ENCODE measurements around the gene CLDN24.
A peak's percentile ranks its signal among the peaks of the same experiment; 100 is the strongest.
"Not testable (repeated sequence)": the region's sequence is repeated elsewhere in the genome, so short reads cannot be mapped to it uniquely, and the experiment has no call there.

The CLDN24 gene

DNA sequence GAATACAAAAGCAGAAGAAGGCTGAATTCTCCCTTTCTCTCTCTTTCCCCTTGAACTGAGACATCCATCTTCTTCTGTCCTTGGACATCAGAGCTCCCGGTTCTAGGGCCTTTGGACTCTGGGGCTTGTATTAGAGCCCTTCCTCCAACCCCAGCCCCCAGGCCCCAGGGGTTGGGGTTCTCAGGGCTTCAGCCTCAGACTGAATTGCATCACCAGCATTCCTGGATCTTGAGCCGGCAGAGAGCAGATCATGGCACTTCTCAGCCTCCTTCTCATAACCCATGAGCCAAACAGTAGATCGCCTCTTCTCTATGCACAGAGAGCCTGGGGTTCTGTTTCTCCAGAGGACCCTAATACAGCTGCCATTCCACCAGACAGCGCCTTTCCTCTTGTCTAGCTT is 25.3 kb upstream of the CLDN24 start:
- no peak for FAIRE-seq
- no peak for DNase-seq (ENCODE audit: low spot score)

DNA sequence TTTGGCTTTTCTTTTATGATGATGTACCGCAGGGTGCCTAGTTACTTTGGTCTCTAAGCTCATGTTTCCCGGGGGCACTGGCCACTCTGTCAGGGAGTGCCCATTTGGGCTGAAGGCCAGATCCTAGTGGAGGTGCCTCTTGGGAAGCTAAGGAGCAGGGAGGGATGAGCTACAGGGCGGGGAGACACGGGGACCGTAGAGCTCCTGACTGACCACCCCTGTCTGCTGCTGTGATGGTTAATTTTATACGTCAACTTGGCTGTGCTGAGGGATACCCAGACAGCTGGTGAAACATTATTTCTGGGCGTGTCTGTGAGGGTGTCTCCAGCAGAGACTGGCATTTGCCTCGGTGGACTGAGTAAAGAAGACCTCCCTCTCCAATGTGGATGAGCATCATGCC is 24.9 kb upstream of the CLDN24 start:
- FAIRE-seq: no peak
- DNase-seq (ENCODE audit: low spot score): no peak

DNA sequence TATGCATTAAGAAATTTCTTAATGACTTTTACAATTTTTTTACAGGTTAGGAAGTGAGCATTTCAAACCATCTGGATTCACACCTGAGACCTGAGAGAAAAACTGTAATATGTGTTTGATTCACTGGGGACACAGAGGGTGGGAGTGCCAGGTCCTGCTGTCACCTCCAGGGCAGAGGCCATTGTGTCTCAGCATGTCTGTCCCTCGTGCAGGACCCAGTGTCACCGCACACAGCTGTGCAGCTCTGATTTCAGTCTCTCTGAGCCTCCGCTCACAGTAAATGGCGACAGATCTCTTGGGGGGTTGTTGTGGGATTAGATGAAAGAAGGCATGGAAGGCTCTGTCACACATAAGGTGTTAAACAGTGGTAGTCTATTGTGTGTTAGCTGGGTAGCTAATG is 23.0 kb upstream of the CLDN24 start:
- DNase-seq (ENCODE audit: low spot score) (no peak), FAIRE-seq (no peak)

DNA sequence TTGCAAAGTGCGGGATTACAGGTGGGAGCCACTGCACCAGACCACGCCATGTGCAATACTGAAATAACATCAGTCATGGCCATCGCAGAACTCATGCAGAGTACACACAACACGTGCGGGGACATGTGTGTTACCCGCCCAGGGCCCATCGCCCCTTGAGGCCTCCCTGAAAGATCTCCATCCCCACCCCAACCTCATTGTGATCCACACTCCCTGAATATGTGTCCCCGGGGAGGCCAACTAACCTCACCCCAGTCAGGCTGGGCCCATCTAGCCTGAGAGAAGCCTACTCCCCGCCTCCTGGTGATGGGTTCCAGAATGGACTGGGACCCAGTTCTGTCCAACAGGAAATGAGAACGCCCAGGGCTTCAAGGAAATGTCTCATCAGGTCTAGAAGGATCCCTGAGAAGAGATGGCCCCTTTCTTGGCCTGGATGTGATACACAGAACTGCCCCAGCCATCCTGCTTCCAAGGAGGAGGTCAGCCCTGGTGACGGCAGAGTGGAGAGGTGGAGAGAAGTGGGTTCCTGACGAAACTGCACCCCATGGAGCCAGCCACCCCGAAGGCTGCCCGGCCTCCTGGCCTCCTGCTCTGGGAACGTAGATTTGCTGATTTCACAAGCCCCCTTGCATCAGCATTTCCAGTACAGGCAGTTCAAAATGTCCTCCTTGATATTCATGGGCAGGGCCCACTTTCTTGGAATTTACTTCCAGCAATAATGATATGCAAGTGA is 22.5 kb upstream of the CLDN24 start:
- FAIRE-seq (no peak), DNase-seq (ENCODE audit: low spot score) (no peak)

DNA sequence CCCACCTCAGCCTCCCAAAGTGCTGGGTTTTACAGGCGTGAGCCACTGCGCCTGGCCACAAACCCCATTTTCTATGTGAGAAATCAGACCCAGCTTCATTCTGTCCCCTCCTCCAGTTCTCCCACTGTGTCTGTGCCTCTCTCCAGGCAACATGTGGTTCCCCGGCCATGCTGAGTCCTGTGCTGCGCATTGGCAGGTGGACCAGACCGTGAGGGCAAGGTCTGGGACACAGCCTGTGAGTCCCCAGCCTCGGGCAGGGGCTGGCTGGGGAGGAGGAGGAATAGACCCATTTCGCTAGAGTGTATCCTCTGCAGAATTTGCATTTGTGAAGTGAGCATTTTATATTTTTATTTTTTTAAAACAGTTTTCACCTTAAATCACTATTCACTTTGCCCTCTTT is 21.5 kb upstream of the CLDN24 start:
- no peak for FAIRE-seq
- DNase-seq (ENCODE audit: low spot score): no peak

DNA sequence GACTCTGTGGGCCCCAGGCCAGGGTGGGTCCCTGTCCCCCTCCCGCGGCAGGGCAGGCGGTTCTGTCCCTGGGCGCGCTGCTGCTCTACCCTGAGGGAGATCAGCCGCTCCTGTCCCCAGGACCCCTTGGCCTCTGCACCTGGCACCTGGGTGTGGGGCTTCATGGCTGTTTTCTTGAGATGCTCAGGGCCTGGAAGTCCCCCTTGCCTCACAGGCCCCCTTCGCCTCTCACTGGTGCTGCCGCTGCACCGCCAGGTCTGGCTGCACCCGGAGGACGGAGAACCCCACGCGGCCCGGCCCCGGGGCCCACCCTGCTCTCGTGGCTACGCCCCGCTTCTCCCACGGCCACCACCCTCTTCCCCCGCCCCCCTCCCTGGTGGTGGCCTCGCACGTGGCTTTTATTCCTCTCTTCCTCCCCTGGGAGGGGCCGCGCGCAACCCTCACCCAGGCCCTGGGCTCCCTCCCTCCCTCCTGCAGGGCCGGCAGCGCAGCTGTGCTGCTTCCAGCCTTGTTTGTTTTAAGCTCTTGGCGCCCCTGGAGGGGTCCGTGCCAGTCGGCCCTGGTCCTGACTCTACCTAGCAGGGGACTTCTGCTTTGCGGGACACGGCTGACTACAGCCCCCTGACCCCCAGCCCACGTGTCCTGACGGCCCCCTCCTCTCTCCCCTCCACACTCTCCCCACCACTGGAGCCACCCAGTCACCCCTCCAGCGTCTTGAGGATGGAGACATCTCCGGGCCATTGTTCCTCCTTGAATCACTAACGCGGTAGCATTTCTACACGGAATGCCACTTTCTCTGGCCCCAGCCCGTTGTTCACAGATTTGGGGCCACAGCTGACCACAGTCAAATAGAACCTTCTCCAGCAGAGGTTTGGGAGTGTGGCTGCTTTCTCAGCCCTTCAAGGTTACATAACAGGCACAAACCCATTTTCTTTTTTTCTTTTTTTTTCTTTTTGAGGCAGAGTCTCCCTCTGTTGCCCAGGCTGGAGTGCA is 20.6 kb upstream of the CLDN24 start:
- no peak for DNase-seq (ENCODE audit: low spot score)
- no peak for FAIRE-seq

DNA sequence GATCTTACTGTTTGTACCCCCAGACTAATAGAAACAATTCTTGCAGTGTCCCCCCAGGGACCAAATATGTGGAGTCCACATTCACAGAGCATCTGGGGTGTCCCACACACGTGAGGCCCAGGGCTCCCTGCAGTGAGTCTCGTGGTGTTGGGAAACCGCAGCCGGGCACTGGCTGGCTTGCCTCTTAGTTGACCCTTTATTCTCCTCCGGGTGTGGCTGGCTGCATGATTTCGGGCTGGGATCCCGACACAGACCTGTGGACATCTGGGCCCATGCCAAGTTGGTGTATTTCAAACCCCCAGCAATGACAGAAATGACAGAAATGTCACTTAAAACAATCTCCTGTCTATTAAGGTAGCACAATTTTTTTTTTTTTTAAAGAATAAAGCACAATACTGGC is 15.6 kb upstream of the CLDN24 start:
- FAIRE-seq (no peak), DNase-seq (ENCODE audit: low spot score) (no peak)

DNA sequence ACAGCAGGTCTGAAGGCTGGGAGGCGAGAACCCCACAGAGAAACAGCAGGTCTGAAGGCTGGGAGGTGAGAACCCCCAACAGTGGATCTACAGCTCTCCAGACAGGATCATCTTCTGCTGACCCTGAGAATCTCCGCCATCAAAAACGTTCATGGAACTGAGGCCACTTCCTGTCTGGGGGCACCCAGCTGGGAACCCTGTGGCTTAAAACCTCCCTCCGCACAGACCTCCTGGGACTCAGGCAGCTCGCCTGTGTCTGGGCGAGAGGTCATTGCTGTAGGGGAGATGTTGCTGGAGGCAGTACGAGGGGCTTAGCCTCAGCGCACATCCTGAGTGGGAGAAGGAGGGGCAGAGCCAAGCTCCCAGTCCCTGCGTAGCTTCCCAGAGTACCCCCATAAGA is 15.1 kb upstream of the CLDN24 start:
- DNase-seq (ENCODE audit: low spot score) (no peak), FAIRE-seq (no peak)

DNA sequence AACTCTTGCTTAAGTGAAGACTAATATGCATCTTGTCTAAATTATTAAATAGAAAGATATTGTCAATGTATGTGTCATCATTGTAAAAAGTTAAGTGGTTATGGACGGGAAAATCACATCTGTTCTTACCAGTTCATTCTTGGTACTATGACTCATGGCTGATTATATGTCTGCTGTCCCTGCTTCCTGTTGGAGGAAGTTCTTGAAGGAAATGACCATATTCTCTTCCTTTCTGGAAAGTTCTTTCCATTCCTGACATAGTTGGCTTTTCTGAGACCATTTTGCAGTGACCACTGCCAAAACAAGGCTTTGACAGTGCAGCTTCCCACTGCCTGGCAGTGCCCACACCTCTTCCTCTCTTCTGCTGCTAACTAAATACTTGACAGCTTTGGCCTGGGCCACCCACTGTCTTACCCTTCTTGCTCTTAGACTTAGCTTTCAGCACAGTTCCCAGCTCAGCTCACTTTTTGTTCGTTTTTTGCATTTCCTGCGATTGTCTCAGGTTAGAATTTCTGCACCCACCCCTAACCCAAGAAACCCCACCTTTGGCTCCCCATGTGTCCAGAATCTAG is 13.2 kb upstream of the CLDN24 start:
- no peak for FAIRE-seq
- peak; percentile 43 for DNase-seq (ENCODE audit: low spot score)

DNA sequence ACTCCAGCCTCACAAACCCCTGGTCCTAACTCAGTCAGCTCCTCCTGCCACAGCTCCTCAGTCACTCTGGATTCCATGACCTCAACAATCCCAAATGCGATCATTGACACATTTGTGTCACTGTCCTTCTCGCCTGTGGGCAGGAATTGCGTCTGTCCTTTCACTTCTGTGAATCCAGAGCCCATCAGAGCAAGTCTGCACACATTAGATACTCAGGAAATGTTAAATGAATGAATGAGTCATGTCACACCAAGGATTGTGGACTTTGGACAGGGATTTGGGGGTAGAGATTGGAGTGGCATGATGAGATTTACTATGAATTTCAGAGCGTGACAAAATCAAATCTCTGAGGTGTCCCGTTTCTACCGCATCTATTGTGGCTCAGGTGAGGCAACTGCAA is 11.8 kb upstream of the CLDN24 start:
- no peak for DNase-seq (ENCODE audit: low spot score)
- no peak for FAIRE-seq

DNA sequence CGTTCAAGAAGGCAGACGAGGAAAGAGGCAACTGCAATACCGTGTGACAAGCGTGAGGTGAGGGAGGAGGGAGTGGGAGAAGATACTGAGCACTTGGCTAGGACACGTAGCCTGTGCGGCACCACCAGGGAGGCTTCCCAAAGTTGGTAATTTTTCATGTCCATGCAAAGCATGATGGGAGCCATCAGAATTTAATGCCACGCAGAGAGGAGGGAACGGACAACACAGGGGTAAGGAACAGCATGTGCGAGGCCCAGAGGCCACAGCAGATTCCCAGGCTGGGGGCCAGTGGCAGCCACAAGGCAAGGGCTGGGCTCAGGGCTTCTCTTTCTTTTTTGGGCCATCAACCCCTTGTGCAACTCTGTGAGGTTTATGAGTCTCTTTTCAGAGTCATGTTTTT is 11.0 kb upstream of the CLDN24 start:
- no peak for FAIRE-seq

DNA sequence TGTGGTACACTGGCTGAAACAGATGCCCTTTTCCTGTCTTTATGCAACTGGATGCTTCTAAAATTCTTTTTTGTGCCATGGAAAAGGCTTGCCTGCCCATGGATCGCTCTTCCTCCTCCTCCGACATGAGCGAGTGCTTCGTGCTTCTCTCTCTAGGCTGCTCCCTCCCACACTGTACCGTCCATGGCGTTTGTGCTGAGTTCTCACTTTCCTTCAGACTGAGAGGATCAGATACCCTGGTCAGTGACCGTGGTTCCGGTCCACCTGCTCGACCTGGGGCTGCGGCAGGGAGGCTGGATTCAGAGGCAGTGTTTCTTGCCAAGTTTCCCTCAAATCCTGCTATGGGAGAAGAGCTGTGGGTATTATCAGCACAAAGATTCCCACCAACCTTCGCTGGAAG is 10.2 kb upstream of the CLDN24 start:
- no peak for DNase-seq (ENCODE audit: low spot score)
- FAIRE-seq: no peak

More for the DNA sequence above, 11.0 kb upstream of the CLDN24 start:
- DNase-seq (ENCODE audit: low spot score): no peak

DNA sequence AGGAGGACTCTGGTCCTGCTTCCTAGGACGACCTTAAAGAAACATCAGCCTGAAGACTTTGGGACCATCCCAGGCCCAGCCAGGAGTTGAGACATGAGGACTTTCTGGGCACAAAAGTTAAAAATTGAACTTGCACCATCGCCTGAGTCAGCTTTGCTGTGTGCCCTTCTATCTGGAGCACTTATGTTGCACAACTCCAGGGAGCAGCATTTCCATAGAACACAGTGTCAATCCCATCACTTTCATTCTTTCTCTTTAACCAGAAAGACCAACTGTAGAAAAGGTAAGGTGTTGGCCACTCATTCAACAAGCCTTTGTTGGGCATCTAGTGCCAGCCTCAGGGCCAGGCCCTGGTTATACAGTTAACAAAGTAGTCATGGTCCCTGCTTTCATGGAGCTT is 8.6 kb upstream of the CLDN24 start:
- FAIRE-seq: no peak
- no peak for DNase-seq (ENCODE audit: low spot score)

DNA sequence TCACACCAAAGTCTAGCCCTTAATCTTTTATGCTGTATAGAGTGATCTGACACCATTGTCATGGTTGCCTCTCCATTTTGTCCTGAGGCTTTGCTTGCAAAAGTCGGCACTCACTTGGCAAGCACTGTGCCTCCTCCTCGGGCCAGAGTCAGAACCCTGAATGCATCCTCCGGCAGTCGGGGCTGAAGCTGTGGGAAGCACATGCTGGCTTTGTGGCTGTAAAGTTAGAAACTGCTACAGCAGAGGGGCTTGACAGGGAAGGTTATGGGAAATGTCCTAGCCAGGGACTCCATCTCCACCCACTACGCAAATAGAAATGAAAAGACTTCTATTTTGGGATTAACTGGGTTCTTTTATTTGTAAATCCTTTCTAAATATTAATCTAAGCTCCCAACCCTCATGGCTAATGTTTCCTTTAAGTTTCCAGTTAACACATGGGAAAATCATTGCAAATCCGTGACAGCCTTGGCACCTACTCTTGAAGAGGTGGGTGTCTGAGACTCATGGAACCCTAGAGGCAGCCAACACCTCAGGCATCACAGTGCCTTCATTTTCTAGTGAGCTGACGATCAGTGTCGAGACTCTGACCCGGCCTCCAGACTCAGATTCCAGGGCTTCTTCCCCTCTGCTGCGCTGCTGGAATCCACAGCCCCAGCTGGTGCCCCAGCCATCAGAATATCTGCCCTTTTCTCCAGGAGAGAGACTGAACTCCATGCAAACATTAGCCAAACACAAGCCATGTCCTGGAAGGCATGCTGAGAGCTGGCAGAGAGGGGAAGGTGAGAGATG is 7.9 kb upstream of the CLDN24 start:
- FAIRE-seq (no peak), DNase-seq (ENCODE audit: low spot score) (no peak)

DNA sequence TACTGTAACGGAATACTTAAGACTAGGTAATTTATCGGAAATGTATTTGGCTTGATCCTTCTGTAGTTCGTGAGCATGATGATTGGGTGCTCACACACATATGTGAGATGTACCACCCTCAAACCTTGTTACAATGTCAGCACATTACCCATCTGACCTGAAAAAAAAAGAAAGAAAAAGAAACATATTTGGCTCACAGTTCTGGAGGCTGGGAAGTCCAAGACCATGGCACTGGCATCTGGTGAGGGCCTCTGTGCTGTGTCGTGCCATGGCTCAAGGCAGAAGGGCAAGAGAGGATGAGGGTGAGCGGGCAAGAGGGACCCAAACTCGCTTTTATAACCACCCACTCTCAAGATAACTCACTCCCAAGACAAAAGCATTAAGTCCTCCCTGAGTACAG is 7.0 kb upstream of the CLDN24 start:
- DNase-seq (ENCODE audit: low spot score) (no peak), FAIRE-seq (peak; percentile 66)

DNA sequence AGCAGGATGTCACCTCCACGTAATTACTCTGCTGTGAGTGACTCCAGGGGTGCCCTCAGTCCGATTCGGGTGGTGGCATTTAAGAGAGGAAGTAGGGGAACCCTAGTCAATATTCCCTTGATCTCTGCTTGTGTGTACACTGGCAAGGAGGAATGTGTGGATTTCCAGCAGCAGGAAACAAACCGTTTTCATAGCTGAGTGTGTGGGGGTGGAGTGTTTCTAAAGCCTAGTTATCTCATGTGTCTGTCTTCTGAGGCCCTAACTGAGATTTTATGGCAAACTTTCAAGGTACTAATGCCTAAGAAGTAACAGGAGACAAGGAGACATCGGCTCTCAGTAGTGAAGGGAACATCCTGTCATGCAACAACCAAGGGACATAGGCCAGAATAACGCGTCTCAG is 6.6 kb upstream of the CLDN24 start:
- DNase-seq (ENCODE audit: low spot score) (no peak), FAIRE-seq (no peak)

DNA sequence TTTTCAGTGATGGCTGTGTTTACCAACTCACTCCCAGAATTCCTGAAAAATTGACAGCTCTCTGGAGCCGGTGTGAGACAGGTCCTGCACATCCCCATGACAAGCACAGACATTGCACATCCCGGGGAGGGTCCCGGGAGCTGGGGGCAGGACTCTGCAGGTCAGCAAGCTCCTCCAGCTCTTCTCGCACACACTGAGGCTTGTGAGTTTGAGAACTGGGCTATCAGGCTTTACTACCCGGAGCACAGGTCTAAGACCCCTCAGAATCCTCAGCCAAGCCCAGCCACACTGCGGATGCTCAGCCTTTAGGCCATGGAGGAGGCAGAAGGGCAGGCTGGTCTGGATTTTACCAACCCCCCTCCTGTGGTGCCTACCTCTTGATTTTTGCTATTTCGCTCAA is 5.6 kb upstream of the CLDN24 start:
- DNase-seq (ENCODE audit: low spot score) (no peak), FAIRE-seq (no peak)

DNA sequence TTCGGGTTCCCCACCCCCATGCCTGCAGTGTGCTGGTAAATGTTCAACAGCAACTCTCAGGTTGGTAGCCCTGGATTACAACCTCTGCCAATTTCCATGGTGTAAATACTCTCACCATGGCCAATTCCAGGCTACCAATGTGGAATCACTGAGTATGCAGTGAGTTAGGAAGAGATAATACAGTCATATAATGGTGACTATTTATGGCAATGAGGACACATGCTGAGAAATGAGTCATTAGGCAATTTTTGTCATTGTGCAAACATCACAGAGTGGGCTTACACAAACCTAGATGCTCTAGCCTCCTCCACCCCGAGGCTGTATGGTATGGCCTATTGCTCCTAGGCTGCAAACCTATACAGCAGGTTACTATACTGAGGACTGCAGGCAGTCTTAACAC is 4.6 kb upstream of the CLDN24 start:
- FAIRE-seq (no peak), DNase-seq (ENCODE audit: low spot score) (no peak)

DNA sequence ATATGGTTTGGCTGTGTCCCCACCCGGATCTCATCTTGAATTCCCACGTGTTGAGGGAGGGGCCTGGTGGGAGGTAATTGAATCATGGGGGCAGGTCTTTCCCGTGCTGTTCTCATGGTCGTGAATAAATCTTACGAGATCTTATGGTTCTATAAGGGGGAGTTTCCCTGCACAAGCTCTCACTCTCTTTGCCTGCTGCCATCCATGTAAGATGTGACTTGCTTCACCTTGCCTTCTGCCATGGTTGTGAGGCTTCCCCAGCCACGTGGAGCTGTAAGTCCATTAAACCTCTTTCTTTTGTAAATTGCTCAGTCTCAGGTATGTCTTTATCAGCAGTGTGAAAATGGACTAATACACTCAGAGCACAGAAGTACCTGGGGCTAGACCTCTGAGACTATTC is 4.2 kb upstream of the CLDN24 start:
- not testable (repeated sequence) for DNase-seq (ENCODE audit: low spot score); FAIRE-seq

DNA sequence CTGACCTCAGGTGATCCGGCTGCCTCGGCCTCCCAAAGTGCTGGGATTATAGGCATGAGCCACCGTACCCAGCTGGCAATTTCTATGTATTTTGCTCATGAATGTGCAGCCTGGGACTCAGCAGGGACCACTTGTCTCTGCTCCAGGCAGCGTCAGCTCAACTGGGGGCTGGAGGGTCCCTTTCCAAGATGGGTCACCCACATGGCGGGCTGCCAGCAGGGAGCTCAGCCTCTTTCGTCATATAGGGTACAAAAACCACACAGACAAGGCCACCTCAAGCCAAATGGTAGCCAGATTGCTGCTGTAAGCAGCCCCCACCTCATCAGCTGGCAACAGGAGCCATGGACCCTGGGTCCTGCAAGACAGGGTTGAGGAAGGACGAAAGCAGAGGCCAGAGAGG is 2.4 kb upstream of the CLDN24 start:
- no peak for DNase-seq (ENCODE audit: low spot score)
- FAIRE-seq: no peak

DNA sequence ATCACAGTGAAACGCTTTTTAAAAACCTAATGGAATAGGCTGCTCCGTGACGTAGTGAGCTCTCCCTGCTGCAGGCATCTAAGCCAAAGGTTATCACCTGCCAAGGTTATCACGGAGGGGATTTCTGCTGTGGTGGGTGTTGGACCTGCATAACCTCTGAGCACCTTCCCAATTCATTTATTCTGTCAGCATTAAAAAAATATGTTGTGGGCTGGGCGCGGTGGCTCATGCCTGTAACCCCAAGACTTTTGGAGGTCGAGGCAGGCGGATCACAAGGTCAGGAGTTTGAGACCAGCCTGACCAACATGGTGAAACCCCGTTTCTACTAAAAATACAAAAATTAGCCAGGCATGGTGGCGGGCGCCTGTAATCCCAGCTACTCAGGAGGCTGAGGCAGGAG is 1.8 kb upstream of the CLDN24 start:
- DNase-seq (ENCODE audit: low spot score); FAIRE-seq: not testable (repeated sequence)

DNA sequence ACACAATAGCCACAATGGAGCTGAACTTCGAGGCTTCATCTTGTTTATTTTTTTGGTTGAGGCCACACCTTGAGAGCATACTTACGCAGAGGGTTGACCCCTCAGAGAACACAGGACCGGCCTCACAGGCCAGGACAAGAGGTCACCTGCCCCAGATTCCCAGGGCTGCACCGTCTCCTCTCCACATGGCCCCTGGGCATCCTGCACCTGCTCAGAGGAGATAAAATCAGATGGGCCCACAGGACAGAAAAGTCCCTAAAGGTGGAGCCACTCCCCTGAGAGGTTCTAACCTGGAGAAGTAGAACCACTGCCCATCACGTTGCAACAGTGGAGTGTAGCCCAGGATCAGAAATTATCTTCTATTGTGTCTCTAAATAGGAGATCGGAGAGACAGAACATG is 1.1 kb upstream of the CLDN24 start:
- no peak for DNase-seq (ENCODE audit: low spot score)
- no peak for FAIRE-seq

All from urothelium cell line (cell line).